Sciatic nerve (tissue), 2 donors: ENCODE data around the gene PRKAR1B. TPM values are rescaled to one million over a fixed set of nuclear protein-coding genes. Genes with fewer than 3 reads are reported as not detected.
"Not testable (repeated sequence)": the region's sequence is repeated elsewhere in the genome, so short reads cannot be mapped to it uniquely, and the experiment has no call there.

Experiments used
- ATAC-seq: fragments of 200-7000 bp; cut with Tn5 transposase; one replicate; pipeline ENCODE4 v1.9.1; 2020; ENCODE audit warnings: mild to moderate bottlenecking, moderate library complexity
- DNase-seq: peaks from one replicate; pipeline ENCODE4 v3.0.0-alpha.2; 2020; ENCODE audit warnings: low spot score
- intact Hi-C: fragments of 100-400 bp; cut with DNase I; formaldehyde crosslinking; loops from one replicate; pipeline ENCODE4 v1.14.2; 2022
- total RNA-seq: library from RNA; stranded (reverse); fragmentation: NEBNext Ultra II Directional; extraction: Animal tissue kit (Norgen Biotek cat#: 25700); gene quantifications from one replicate; pipeline ENCODE4 v1.2.1, GENCODE V29; 2021
- donor health status: DM: no; HTN: no; CAD: no.
- donor health status: DM: no; HTN: no; CAD: no.

PRKAR1B gene
- total RNA-seq, 1 donor from 2014 or later: 11.1 TPM

- DNase-seq (peak; percentile 42), ATAC-seq (no peak)
- intact Hi-C loops: no loop called here
These were observed 17.9 kb upstream of the PRKAR1B start for GRCh38 chr7:744854-745430.

DNA sequence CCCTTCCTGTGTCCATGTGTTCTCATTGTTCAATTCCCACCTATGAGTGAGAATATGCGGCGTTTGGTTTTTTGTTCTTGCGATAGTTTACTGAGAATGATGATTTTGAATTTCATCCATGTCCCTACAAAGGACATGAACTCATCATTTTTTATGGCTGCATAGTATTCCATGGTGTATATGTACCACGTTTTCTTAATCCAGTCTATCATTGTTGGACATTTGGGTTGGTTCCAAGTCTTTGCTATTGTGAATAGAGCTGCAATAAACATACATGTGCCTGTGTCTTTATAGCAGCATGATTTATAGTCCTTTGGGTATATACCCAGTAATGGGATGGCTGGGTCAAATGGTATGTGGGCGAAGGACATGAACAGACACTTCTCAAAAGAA is 17.0 kb upstream of the PRKAR1B start:
- ATAC-seq, intact Hi-C loops, DNase-seq: not testable (repeated sequence)

DNA sequence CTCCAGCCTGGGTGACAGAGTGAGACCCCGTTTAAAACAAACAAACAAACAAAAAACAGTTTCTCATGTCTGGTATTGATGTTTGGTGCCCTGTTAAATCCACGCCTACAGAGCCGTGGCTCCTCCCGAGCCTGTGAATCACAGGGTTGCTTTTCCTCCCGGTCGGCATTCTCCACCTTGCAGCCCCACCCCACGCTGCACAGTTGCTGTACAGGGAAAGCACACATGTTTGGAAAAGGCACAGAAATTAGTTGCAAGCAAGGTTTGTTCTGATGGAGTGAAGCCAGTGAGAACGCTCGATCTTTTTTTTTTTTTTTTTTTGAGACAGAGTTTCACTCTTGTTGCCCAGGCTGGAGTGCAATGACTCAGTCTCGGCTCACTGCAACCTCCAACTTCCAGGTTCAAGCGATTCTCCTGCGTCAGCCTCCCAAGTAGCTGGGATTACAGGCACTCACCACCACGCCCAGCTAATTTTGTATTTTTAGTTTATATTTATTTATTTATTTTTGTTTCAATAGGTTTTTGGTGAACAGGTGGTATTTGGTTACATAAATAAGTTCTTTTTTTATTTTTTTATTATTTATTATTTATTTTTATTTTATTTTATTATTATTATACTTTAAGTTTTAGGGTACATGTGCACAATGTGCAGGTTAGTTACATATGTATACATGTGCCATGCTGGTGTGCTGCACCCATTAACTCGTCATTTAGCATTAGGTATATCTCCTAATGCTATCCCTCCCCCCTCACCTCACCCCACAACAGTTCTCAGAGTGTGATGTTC is 16.5 kb upstream of the PRKAR1B start:
- intact Hi-C loops, ATAC-seq: not testable (repeated sequence)
- peak; percentile 12 for DNase-seq

DNA sequence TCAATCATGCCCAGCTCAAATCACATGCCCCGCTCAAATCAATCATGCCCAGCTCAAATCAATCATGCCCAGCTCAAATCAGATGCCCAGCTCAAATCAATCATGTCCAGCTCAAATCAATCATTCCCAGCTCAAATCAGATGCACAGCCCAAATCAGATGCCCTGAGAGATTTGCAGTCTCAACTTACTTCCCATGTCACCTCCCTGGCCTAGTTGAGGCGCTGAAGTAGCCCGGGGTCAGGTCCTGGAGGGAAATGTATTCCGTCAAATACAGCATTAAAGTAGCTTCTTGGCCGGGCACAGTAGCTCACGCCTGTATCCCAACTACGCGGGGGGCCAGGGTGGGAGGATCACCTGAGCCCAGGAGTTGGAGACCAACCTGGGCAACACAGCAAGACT is 15.7 kb upstream of the PRKAR1B start:
- DNase-seq (peak; percentile 41), ATAC-seq (no peak)
- intact Hi-C loops: no loop called here

GRCh38 chr7:741850-742249 is 14.8 kb upstream of the PRKAR1B start:
- no peak for ATAC-seq
- DNase-seq: peak; percentile 51

DNA sequence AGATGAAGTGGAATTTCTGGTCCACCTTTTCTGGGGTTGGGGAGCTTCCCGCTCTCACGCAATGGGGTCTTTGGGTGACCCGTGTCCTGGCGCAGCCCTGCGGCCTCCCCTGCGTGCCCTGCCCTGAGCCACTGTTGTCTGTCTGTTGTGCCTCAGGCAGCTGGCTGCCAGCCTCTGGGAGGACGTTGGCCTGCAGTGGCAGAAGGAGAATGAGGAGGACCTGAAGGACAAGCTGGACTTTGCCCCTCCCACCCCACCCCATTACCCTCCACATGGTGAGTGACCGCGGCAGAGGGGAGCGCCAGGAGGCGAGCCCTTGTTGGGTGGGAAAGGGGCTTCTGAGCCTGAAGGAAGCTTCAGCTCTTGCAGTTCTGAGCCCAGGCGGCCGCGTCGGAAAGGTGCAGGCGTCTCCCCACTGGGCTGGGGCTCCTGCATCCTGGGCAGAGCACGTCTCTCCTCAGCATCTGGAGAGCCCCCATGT is 14.2 kb upstream of the PRKAR1B start:
- no peak for ATAC-seq
- intact Hi-C loops: no loop called here
- peak; percentile 40 for DNase-seq

More at GRCh38 chr7:741850-742249, 14.8 kb upstream of the PRKAR1B start:
- intact Hi-C loops: no loop called here

GRCh38 chr7:739983-740942 is 13.2 kb upstream of the PRKAR1B start:
- intact Hi-C loops: no loop called here
- DNase-seq (peak; percentile 53), ATAC-seq (no peak)

DNA sequence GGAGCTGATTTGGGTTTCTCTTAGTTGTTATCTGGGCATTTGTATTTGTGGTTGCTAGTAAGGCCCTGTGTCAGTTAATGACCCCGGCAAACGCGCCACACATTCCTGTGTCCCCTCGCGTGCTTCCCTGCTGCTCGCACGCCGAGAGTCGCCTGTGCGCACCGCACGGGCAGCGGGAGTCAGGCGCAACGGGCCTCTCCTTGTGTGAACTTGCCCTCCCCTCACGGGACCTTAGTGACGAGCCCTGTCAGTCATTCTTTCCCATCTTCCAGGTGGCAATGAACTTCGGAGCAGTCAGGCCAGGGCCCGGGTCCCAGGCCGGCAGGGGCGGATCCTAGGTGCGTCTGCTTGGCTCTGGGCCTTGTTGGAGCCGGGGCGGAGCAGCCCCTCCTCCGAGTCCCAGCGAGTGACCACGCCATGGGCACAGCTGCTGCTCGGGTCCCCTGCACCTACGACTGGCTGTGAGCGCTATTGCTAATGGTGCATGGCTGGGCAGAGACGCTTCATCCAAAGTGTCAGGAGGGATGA is 12.4 kb upstream of the PRKAR1B start:
- no peak for ATAC-seq
- DNase-seq: peak; percentile 47
- intact Hi-C loops: no loop called here

DNA sequence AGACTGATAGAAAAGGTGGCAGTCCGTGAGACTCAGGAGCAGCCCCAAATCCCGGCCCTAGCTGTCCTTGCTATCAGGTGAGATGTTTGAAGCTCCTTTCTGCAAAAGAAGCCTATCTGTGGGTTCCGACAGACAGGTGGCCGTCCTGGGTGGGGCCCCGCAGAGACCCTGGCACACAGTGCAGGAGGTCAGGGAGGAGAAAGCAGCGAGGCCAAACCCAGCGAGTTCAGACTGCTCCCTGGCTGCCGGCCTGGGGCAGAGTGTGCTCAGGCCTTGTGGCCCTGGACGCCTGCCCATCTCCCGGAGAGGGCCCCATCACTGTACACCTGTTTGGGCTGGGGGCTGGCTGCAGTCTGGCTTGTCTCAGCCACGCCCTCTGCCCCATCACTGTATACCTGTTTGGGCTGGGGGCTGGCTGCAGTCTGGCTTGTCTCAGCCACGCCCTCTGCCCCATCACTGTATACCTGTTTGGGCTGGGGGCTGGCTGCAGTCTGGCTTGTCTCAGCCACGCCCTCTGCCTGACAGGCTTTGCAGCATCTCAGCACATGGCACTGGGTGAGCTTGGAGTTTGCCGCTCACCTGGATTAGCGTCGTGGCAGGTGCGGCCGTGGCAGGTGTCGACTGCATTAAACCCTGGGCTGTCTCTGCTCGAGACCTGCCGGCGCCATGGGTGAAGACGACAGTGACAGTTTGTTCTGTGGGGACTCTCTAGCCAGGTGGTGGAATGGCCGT is 11.8 kb upstream of the PRKAR1B start:
- DNase-seq: peak; percentile 12
- ATAC-seq: no peak
- intact Hi-C loops: no loop called here

- intact Hi-C loops: no loop called here
- DNase-seq (no peak), ATAC-seq (no peak)
These were observed 11.2 kb upstream of the PRKAR1B start for GRCh38 chr7:738241-738640.

DNA sequence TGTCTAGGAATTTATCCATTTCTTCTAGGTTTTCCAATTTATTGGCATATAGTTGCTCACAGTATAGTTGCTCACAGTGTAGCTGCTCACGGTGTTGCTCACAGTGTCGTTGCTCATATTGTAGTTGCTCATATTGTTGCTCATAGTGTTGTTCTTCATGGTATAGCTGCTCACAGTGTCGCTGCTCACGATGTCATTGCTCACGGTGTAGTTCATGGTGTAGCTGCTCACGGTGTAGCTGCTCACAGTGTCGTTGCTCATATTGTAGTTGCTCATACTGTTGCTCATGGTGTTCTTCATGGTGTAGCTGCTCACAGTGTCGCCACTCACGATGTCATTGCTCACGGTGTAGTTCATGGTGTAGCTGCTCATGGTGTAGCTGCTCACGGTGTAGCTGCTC is 7.7 kb upstream of the PRKAR1B start:
- DNase-seq: no peak
- ATAC-seq: no peak
- intact Hi-C loops: no loop called here

GRCh38 chr7:734214-734613 is 7.1 kb upstream of the PRKAR1B start:
- no peak for ATAC-seq
- no peak for DNase-seq
- intact Hi-C loops: no loop called here

DNA sequence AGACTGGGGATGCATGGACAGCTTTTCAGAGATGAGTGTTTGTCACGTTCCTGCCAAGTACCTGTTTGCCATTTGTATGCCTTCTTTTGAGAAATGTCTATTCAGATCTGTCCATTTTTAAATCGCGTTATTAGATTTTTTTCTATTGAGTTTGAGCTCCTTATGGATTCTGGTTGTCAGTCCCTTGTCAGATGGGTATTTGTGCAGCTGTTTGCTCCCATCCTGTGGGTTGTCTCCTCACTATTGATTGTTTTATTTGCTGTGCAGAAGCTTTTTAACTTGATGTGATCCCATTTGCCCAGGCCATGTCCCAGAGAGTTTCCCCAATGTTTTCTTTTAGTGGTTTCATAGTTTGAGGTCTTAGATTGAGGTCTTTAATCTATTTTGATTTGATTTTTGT is 5.5 kb upstream of the PRKAR1B start:
- ATAC-seq (no peak), DNase-seq (no peak)
- intact Hi-C loops: no loop called here

GRCh38 chr7:732094-732541 is 5.0 kb upstream of the PRKAR1B start:
- no peak for ATAC-seq
- intact Hi-C loops: no loop called here
- DNase-seq: peak; percentile 38

- ATAC-seq (no peak), DNase-seq (peak; percentile 32)
These were observed 4.5 kb upstream of the PRKAR1B start for GRCh38 chr7:731440-732085.

GRCh38 chr7:730501-731439 is 3.7 kb upstream of the PRKAR1B start:
- intact Hi-C loops: no loop called here
- ATAC-seq (no peak), DNase-seq (peak; percentile 35)

More at GRCh38 chr7:731440-732085, 4.5 kb upstream of the PRKAR1B start:
- intact Hi-C loops: no loop called here
